ENCODE results near the gene NPEPPS. TPM values are rescaled to one million over a fixed set of nuclear protein-coding genes. Genes with fewer than 3 reads are reported as not detected.
"Not testable (repeated sequence)": the region's sequence is repeated elsewhere in the genome, so short reads cannot be mapped to it uniquely, and the experiment has no call there.

The NPEPPS gene
- polyA plus RNA-seq, 6 donors from 2014 or later = 45.8 to 70.4 (median 50.6) TPM

- ATAC-seq (ENCODE audit: low read depth in 2 of 2) = not testable (repeated sequence)
These were observed 9.5 kb upstream of the NPEPPS start for GRCh38 chr17:47521434-47521833.

GRCh38 chr17:47522341-47522740 lies 8.6 kb upstream of the NPEPPS start:
- H3K27ac Mint-ChIP-seq, H3K9me3 Mint-ChIP-seq, H3K4me3 Mint-ChIP-seq, DNase-seq, H3K27me3 Mint-ChIP-seq, H3K36me3 Mint-ChIP-seq: not testable (repeated sequence)
- ATAC-seq (ENCODE audit: low read depth in 2 of 2) = peak; percentile 27 to 52
- peaks cover 3 to 11% (median 7%) of the 10 kb centered on the region in 3 donors for H3K4me1 Mint-ChIP-seq

More at GRCh38 chr17:47521434-47521833, 9.5 kb upstream of the NPEPPS start:
- not testable (repeated sequence) for DNase-seq, H3K36me3 Mint-ChIP-seq, H3K4me3 Mint-ChIP-seq, H3K27me3 Mint-ChIP-seq, H3K27ac Mint-ChIP-seq, H3K9me3 Mint-ChIP-seq
- H3K4me1 Mint-ChIP-seq = peaks cover 3 to 11% (median 7%) of the 10 kb centered on the region in 3 donors

GRCh38 chr17:47531233-47531820 lies 419 bp downstream of the NPEPPS start:
- Mint-ChIP-seq H3K27ac (peak overlapping the region in 2 of 6 donors; percentile 91 to 95), H3K4me1 (peaks cover 8 to 17% (median 8%) of the 10 kb centered on the region in 3 donors), H3K4me3 (peak overlapping the region in 7 of 8 donors; percentile 42 to 96 (median 90))
- H3K36me3 Mint-ChIP-seq, H3K9me3 Mint-ChIP-seq, H3K27me3 Mint-ChIP-seq: not testable (repeated sequence)
- DNase-seq = peak; percentile 33
- peak; percentile 32 to 37 for ATAC-seq (ENCODE audit: low read depth in 2 of 2)

- H3K27ac Mint-ChIP-seq; DNase-seq; H3K36me3 Mint-ChIP-seq; H3K4me1 Mint-ChIP-seq; H3K4me3 Mint-ChIP-seq; H3K9me3 Mint-ChIP-seq; H3K27me3 Mint-ChIP-seq; ATAC-seq (ENCODE audit: low read depth in 2 of 2): not testable (repeated sequence)
These were observed 8.2 kb downstream of the NPEPPS start for GRCh38 chr17:47539085-47539484.

GRCh38 chr17:47541676-47542075 lies 10.8 kb downstream of the NPEPPS start:
- not testable (repeated sequence) for H3K27ac Mint-ChIP-seq; H3K4me3 Mint-ChIP-seq; ATAC-seq (ENCODE audit: low read depth in 2 of 2); H3K36me3 Mint-ChIP-seq; H3K9me3 Mint-ChIP-seq; DNase-seq; H3K27me3 Mint-ChIP-seq
- peaks cover 0 to 12% (median 0%) of the 10 kb centered on the region in 3 donors for H3K4me1 Mint-ChIP-seq

GRCh38 chr17:47544327-47544726 lies 13.4 kb downstream of the NPEPPS start:
- H3K36me3 Mint-ChIP-seq; DNase-seq; H3K27me3 Mint-ChIP-seq; ATAC-seq (ENCODE audit: low read depth in 2 of 2); H3K4me1 Mint-ChIP-seq; H3K4me3 Mint-ChIP-seq; H3K9me3 Mint-ChIP-seq: not testable (repeated sequence)
- peak overlapping the region in 1 of 6 donors; percentile 38 for H3K27ac Mint-ChIP-seq

- H3K9me3 Mint-ChIP-seq; DNase-seq; H3K27me3 Mint-ChIP-seq; ATAC-seq (ENCODE audit: low read depth in 2 of 2); H3K36me3 Mint-ChIP-seq; H3K4me3 Mint-ChIP-seq: not testable (repeated sequence)
- H3K27ac Mint-ChIP-seq = peak overlapping the region in 2 of 6 donors; percentile 32 to 33
- H3K4me1 Mint-ChIP-seq = peaks cover 6 to 12% (median 10%) of the 10 kb centered on the region in 3 donors
These were observed 23.8 kb downstream of the NPEPPS start for GRCh38 chr17:47554733-47555132.

- H3K4me1 Mint-ChIP-seq = peaks cover 7 to 12% (median 11%) of the 10 kb centered on the region in 3 donors
- H3K27me3 Mint-ChIP-seq; ATAC-seq (ENCODE audit: low read depth in 2 of 2); H3K4me3 Mint-ChIP-seq; H3K9me3 Mint-ChIP-seq; H3K36me3 Mint-ChIP-seq; DNase-seq: not testable (repeated sequence)
- peak overlapping the region in 1 of 6 donors; percentile 42 for H3K27ac Mint-ChIP-seq
These were observed 25.2 kb downstream of the NPEPPS start for GRCh38 chr17:47556108-47556507.

GRCh38 chr17:47560517-47561043 lies 29.7 kb downstream of the NPEPPS start:
- not testable (repeated sequence) for H3K4me3 Mint-ChIP-seq; H3K36me3 Mint-ChIP-seq; H3K9me3 Mint-ChIP-seq; H3K27ac Mint-ChIP-seq; DNase-seq; ATAC-seq (ENCODE audit: low read depth in 2 of 2); H3K27me3 Mint-ChIP-seq
- H3K4me1 Mint-ChIP-seq = peaks cover 8 to 18% (median 18%) of the 10 kb centered on the region in 3 donors

- H3K27ac Mint-ChIP-seq = peak overlapping the region in 5 of 6 donors; percentile 33 to 87 (median 67)
These were observed 30.9 kb downstream of the NPEPPS start for GRCh38 chr17:47561698-47562405.

GRCh38 chr17:47562406-47562705 lies 31.4 kb downstream of the NPEPPS start:
- peaks cover 8 to 13% (median 12%) of the 10 kb centered on the region in 3 donors for H3K4me1 Mint-ChIP-seq
- not testable (repeated sequence) for ATAC-seq (ENCODE audit: low read depth in 2 of 2); H3K9me3 Mint-ChIP-seq; H3K4me3 Mint-ChIP-seq; DNase-seq; H3K27me3 Mint-ChIP-seq; H3K36me3 Mint-ChIP-seq; H3K27ac Mint-ChIP-seq

More at GRCh38 chr17:47561698-47562405, 30.9 kb downstream of the NPEPPS start:
- not testable (repeated sequence) for H3K9me3 Mint-ChIP-seq; H3K27me3 Mint-ChIP-seq; H3K4me3 Mint-ChIP-seq; DNase-seq; ATAC-seq (ENCODE audit: low read depth in 2 of 2); H3K36me3 Mint-ChIP-seq
- peaks cover 8 to 15% (median 15%) of the 10 kb centered on the region in 3 donors for H3K4me1 Mint-ChIP-seq

- ATAC-seq (ENCODE audit: low read depth in 2 of 2); H3K9me3 Mint-ChIP-seq; DNase-seq; H3K36me3 Mint-ChIP-seq; H3K4me3 Mint-ChIP-seq; H3K4me1 Mint-ChIP-seq; H3K27me3 Mint-ChIP-seq: not testable (repeated sequence)
- H3K27ac Mint-ChIP-seq = peak overlapping the region in 1 of 6 donors; percentile 26
These were observed 36.4 kb downstream of the NPEPPS start for GRCh38 chr17:47567261-47567660.

- peak overlapping the region in 3 of 8 donors; percentile 18 to 36 (median 33) for H3K4me3 Mint-ChIP-seq
- peak; percentile 34 to 46 for ATAC-seq (ENCODE audit: low read depth in 2 of 2)
- not testable (repeated sequence) for DNase-seq, H3K36me3 Mint-ChIP-seq, H3K9me3 Mint-ChIP-seq, H3K27me3 Mint-ChIP-seq
- H3K4me1 Mint-ChIP-seq = peaks cover 4 to 15% (median 14%) of the 10 kb centered on the region in 3 donors
- peak overlapping the region in 2 of 6 donors; percentile 57 to 75 for H3K27ac Mint-ChIP-seq
These were observed 41.7 kb downstream of the NPEPPS start for GRCh38 chr17:47572561-47572960.

- H3K4me3 Mint-ChIP-seq; ATAC-seq (ENCODE audit: low read depth in 2 of 2); H3K27me3 Mint-ChIP-seq; H3K36me3 Mint-ChIP-seq; DNase-seq; H3K27ac Mint-ChIP-seq; H3K4me1 Mint-ChIP-seq; H3K9me3 Mint-ChIP-seq: not testable (repeated sequence)
These were observed 51.5 kb downstream of the NPEPPS start for GRCh38 chr17:47582416-47582815.

Measured in naive B cell (primary cell).